ENCODE results near the gene TRIP12.

DNA sequence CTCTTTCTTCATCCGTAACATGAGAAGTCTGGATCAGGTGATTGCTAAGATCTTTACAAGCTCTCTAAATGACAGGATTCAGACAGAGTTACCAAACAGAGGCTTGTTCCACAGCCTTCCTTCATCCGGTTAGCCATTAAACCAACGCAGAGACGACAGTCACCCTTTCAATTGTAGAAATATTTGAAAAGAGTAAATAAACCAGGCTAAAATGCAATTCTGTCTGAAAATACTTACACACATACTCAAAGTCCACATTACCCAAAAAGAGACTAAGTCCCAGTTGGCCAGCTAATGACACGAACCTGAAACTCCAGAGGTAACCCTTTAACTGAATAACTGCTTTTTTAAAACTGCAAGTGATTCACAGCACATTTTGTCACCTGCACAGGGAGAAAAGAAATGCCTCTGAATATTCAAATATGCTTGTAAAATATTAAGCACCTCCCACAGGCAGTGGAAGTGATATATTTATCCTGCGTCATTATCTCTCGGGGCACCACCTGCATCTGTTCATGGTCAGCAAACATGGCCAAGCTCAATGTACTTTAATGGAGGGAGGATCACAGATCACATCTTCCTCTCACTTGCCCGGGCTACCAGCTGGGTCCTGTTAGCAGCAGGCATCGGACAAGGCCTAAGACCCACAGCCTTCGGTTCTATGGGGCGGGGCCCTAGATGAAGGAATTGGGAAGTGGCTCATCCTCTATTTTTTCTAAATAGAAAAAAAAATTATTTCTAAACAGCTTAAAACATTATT, 168.7 kb downstream of the TRIP12 start:
- TF ChIP-seq, protein P1, sequence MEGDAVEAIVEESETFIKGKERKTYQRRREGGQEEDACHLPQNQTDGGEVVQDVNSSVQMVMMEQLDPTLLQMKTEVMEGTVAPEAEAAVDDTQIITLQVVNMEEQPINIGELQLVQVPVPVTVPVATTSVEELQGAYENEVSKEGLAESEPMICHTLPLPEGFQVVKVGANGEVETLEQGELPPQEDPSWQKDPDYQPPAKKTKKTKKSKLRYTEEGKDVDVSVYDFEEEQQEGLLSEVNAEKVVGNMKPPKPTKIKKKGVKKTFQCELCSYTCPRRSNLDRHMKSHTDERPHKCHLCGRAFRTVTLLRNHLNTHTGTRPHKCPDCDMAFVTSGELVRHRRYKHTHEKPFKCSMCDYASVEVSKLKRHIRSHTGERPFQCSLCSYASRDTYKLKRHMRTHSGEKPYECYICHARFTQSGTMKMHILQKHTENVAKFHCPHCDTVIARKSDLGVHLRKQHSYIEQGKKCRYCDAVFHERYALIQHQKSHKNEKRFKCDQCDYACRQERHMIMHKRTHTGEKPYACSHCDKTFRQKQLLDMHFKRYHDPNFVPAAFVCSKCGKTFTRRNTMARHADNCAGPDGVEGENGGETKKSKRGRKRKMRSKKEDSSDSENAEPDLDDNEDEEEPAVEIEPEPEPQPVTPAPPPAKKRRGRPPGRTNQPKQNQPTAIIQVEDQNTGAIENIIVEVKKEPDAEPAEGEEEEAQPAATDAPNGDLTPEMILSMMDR (IDR thresholded peaks at IDR 0.05; ENCODE audit: poor library complexity, severe bottlenecking) = no peak
- TF ChIP-seq POLR2AphosphoS5 (IDR thresholded peaks at IDR 0.05) = no peak
- TF ChIP-seq, protein P2, sequence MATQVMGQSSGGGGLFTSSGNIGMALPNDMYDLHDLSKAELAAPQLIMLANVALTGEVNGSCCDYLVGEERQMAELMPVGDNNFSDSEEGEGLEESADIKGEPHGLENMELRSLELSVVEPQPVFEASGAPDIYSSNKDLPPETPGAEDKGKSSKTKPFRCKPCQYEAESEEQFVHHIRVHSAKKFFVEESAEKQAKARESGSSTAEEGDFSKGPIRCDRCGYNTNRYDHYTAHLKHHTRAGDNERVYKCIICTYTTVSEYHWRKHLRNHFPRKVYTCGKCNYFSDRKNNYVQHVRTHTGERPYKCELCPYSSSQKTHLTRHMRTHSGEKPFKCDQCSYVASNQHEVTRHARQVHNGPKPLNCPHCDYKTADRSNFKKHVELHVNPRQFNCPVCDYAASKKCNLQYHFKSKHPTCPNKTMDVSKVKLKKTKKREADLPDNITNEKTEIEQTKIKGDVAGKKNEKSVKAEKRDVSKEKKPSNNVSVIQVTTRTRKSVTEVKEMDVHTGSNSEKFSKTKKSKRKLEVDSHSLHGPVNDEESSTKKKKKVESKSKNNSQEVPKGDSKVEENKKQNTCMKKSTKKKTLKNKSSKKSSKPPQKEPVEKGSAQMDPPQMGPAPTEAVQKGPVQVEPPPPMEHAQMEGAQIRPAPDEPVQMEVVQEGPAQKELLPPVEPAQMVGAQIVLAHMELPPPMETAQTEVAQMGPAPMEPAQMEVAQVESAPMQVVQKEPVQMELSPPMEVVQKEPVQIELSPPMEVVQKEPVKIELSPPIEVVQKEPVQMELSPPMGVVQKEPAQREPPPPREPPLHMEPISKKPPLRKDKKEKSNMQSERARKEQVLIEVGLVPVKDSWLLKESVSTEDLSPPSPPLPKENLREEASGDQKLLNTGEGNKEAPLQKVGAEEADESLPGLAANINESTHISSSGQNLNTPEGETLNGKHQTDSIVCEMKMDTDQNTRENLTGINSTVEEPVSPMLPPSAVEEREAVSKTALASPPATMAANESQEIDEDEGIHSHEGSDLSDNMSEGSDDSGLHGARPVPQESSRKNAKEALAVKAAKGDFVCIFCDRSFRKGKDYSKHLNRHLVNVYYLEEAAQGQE (IDR thresholded peaks at IDR 0.05; ENCODE audit: borderline replicate concordance) = no peak
- no peak for TF ChIP-seq EZH2 (IDR thresholded peaks at IDR 0.05; ENCODE audit: borderline replicate concordance, insufficient read depth, low read length, poor library complexity, severe bottlenecking)
- no peak for TF ChIP-seq MXI1 (conservative IDR thresholded peaks at IDR 0.05; ENCODE audit: poor library complexity, severe bottlenecking)
- no peak for TF ChIP-seq EP300 (conservative IDR thresholded peaks at IDR 0.05; ENCODE audit: poor library complexity, severe bottlenecking)

All from neural cell (in vitro differentiated cells).